ENCODE measurements around the gene NOMO2.
"Not testable (repeated sequence)": the region's sequence is repeated elsewhere in the genome, so short reads cannot be mapped to it uniquely, and the experiment has no call there.

GRCh38 chr16:18575945-18576344 is 14.0 kb upstream of the NOMO2 start:
- not testable (repeated sequence) for TF ChIP-seq YY1 (IDR thresholded peaks at IDR 0.05; ENCODE audit: insufficient read depth, insufficient read length); ZNF274 (IDR thresholded peaks at IDR 0.05; ENCODE audit: low read depth, low read length); SUZ12 (IDR thresholded peaks at IDR 0.05; ENCODE audit: extremely low read depth, insufficient read depth, insufficient read length)
